HepG2 (cell line): ENCODE data around the gene RAB2B. TPM values are rescaled to one million over a fixed set of nuclear protein-coding genes. Genes with fewer than 3 reads are reported as not detected.

Source experiments
- ERF ChIP-seq: IDR thresholded peaks from 2 replicates; pipeline ENCODE4 v1.6.1; 2018; ENCODE audit warnings: missing biosample characterization, missing genetic modification reagents
- FOSL2 ChIP-seq: sonication (generic); formaldehyde crosslinking; IDR thresholded peaks from 2 replicates; pipeline ENCODE4 v1.4.0; 2020; ENCODE audit warnings: missing genetic modification reagents
- GLI4 ChIP-seq: sonication (generic); formaldehyde crosslinking; IDR thresholded peaks from 2 replicates; pipeline ENCODE4 v1.5.1; 2020; ENCODE audit warnings: missing genetic modification reagents, mild to moderate bottlenecking, moderate library complexity, borderline replicate concordance
- HCFC1 ChIP-seq: fragments of 150-350 bp; IDR thresholded peaks from 2 replicates; pipeline ENCODE4 v1.6.1; 2014; ENCODE audit warnings: low read depth, low read length
- KAT2B ChIP-seq: fragments of 150-350 bp; IDR thresholded peaks from 2 replicates; pipeline ENCODE4 v1.6.1; 2014; ENCODE audit warnings: low read depth, low read length, borderline replicate concordance
- KLF12 ChIP-seq: sonication (generic); formaldehyde crosslinking; IDR thresholded peaks from 2 replicates; pipeline ENCODE4 v1.4.0; 2020; ENCODE audit warnings: missing genetic modification reagents, borderline replicate concordance
- NCOA1 ChIP-seq: sonication (generic); formaldehyde crosslinking; IDR thresholded peaks from 2 replicates; pipeline ENCODE4 v1.9.0; 2021; ENCODE audit warnings: missing genetic modification reagents
- PRDM10 ChIP-seq: sonication (generic); formaldehyde crosslinking; IDR thresholded peaks from 2 replicates; pipeline ENCODE4 v1.4.0; 2020; ENCODE audit warnings: low read depth, missing genetic modification reagents
- REL ChIP-seq: sonication (generic); formaldehyde crosslinking; conservative IDR thresholded peaks from 2 replicates; pipeline ENCODE4 v1.8.0; 2022; ENCODE audit warnings: mild to moderate bottlenecking, missing genetic modification reagents, moderate library complexity
- SETDB1 ChIP-seq: sonication (generic); formaldehyde crosslinking; IDR thresholded peaks from 2 replicates; pipeline ENCODE4 v1.5.1; 2020; ENCODE audit warnings: missing genetic modification reagents, mild to moderate bottlenecking, borderline replicate concordance
- SMC3 ChIP-seq: IDR thresholded peaks from 2 replicates; pipeline ENCODE4 v1.6.1; 2011; ENCODE audit warnings: low read length, improper control_type of control experiment
- THAP11 ChIP-seq: IDR thresholded peaks from 2 replicates; pipeline ENCODE4 v1.6.1; 2016; ENCODE audit warnings: missing biosample characterization, missing genetic modification reagents
- TP53 ChIP-seq: sonication (generic); formaldehyde crosslinking; conservative IDR thresholded peaks from 2 replicates; pipeline ENCODE4 v1.4.0; 2020; ENCODE audit warnings: missing genetic modification reagents
- ZFAT ChIP-seq: sonication (generic); formaldehyde crosslinking; conservative IDR thresholded peaks from 2 replicates; pipeline ENCODE4 v1.8.1; 2023; ENCODE audit warnings: missing genetic modification reagents, inconsistent platforms
- ZMYM2 ChIP-seq: sonication (generic); formaldehyde crosslinking; IDR thresholded peaks from 2 replicates; pipeline ENCODE4 v1.8.0; 2022; ENCODE audit warnings: mild to moderate bottlenecking, missing genetic modification reagents
- ZNF326 ChIP-seq: sonication (generic); formaldehyde crosslinking; IDR thresholded peaks from 2 replicates; pipeline ENCODE4 v1.4.0; 2020; ENCODE audit warnings: missing genetic modification reagents, borderline replicate concordance
- ZNF530 ChIP-seq: sonication (generic); formaldehyde crosslinking; IDR thresholded peaks from 2 replicates; pipeline ENCODE4 v1.5.0; 2020; ENCODE audit warnings: low read depth, mild to moderate bottlenecking, missing genetic modification reagents
- ZNF557 ChIP-seq: sonication (generic); formaldehyde crosslinking; IDR thresholded peaks from 2 replicates; pipeline ENCODE4 v1.4.0; 2020; ENCODE audit warnings: missing genetic modification reagents
- ZNF616 ChIP-seq: sonication (generic); formaldehyde crosslinking; IDR thresholded peaks from 2 replicates; pipeline ENCODE4 v1.5.0; 2020; ENCODE audit warnings: low read depth, mild to moderate bottlenecking, missing genetic modification reagents
- ZNF629 ChIP-seq: sonication (generic); formaldehyde crosslinking; conservative IDR thresholded peaks from 2 replicates; pipeline ENCODE4 v1.5.0; 2020; ENCODE audit warnings: missing genetic modification reagents
- ZNF746 ChIP-seq: sonication (generic); formaldehyde crosslinking; IDR thresholded peaks from 2 replicates; pipeline ENCODE4 v1.8.0; 2022; ENCODE audit warnings: mild to moderate bottlenecking, missing genetic modification reagents
- ZSCAN30 ChIP-seq: sonication (generic); formaldehyde crosslinking; IDR thresholded peaks from 2 replicates; pipeline ENCODE4 v1.5.0; 2020; ENCODE audit warnings: mild to moderate bottlenecking, missing genetic modification reagents
- polyA plus RNA-seq, 8 experiments: library from polyadenylated mRNA; depleted of rRNA in 3 of 8; stranded (reverse) in 7 of 8; unstranded in 1 of 8; fragments of >200 nt; fragmentation: Illumina TruSeq in 4 of 8; extraction: Trizol in 4 of 8; gene quantifications; 2 replicates each; pipeline versions ENCODE4 v1.2.1 to v1.2.3, GENCODE V29; 2011 to 2016; ENCODE audit warnings: low read depth in 4 of 8, missing spikeins in 1 of 8, mixed read lengths in 1 of 8; ENCODE audit not compliant: insufficient read depth in 1 of 8
- total RNA-seq, 5 experiments: library from RNA; depleted of rRNA; stranded (reverse); fragments of >200 nt; fragmentation: Illumina TruSeq; extraction: Trizol; gene quantifications; 2 replicates each; pipeline ENCODE4 v1.2.3, GENCODE V29; 2016; ENCODE audit warnings: low read depth in 1 of 5
- TF ChIP-seq, protein P1 (sequence below): sonication (generic); formaldehyde crosslinking; IDR thresholded peaks from 2 replicates; pipeline ENCODE4 v1.5.0; 2020; ENCODE audit warnings: mild to moderate bottlenecking, missing genetic modification reagents
- TF ChIP-seq, protein P2 (sequence below): fragments of 450-650 bp; IDR thresholded peaks from 2 replicates; pipeline ENCODE4 v1.6.1; 2017

The RAB2B gene
- total and polyA plus RNA-seq, 2 of the 13 experiments (the other 11 are each of a cell fraction or from before 2014, with no cell fraction given): 36.0 to 60.6 TPM

DNA sequence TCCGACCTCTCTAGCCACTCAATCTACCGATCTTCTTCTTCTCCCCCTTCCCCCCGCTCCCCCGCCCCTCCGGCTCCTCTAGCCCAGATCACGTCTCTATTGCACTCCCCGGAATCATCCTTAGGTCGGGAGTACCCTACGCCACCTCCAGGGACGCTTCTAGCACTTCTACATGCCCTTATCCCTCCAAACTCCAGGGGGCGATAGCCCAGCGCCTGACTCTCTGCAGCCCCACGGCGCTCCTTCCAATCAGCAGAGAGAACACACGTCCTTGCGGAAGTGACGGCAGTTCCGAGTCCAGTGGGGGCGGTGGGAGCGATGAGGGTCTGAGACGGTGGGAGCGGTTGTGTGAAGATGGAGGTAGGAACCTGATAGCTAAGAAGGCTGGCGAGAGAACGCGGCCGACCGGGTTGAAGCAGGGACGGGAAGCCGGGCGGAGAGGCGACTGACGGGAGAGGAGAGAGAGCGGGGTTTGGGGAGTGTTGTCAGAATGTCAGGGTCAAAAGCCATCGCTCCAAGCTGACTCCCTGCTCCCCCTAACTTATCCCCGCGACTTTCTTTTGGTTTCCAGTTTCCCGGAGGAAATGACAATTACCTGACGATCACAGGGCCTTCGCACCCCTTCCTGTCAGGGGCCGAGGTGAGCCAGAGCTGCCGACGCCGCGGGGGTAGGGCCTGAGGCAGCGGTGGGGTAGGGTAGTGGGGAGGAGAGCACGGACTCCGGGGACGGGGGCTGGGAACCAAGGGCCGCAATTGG lies at the start of gene RAB2B, which contains the start of gene TOX4 (continued):
- TF ChIP-seq, protein P1, sequence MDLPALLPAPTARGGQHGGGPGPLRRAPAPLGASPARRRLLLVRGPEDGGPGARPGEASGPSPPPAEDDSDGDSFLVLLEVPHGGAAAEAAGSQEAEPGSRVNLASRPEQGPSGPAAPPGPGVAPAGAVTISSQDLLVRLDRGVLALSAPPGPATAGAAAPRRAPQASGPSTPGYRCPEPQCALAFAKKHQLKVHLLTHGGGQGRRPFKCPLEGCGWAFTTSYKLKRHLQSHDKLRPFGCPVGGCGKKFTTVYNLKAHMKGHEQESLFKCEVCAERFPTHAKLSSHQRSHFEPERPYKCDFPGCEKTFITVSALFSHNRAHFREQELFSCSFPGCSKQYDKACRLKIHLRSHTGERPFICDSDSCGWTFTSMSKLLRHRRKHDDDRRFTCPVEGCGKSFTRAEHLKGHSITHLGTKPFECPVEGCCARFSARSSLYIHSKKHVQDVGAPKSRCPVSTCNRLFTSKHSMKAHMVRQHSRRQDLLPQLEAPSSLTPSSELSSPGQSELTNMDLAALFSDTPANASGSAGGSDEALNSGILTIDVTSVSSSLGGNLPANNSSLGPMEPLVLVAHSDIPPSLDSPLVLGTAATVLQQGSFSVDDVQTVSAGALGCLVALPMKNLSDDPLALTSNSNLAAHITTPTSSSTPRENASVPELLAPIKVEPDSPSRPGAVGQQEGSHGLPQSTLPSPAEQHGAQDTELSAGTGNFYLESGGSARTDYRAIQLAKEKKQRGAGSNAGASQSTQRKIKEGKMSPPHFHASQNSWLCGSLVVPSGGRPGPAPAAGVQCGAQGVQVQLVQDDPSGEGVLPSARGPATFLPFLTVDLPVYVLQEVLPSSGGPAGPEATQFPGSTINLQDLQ: no peak
- TF ChIP-seq PRDM10 (CRISPR knock-in tag): no peak; the same call in 1 of the 2 replicates
- peak; percentile 82 for TF ChIP-seq FOSL2 (CRISPR knock-in tag)
- peak; percentile 94 for TF ChIP-seq ERF (CRISPR knock-in tag)
- no peak for TF ChIP-seq ZNF530
- peak; percentile 92 for TF ChIP-seq NCOA1 (CRISPR knock-in tag)
- TF ChIP-seq ZNF557 (CRISPR knock-in tag): peak; percentile 51; the same call in 1 of the 2 replicates
- TF ChIP-seq ZNF746: no peak; the same call in 1 of the 2 replicates
- peak; percentile 72; the same call in 1 of the 2 replicates for TF ChIP-seq HCFC1
- TF ChIP-seq KLF12 (CRISPR knock-in tag): peak; percentile 86; the same call in 1 of the 2 replicates
- 0 out of 2 replicates have a peak, but pooled peaks have one; percentile 22 for TF ChIP-seq ZNF629 (CRISPR knock-in tag)
- no peak for TF ChIP-seq ZFAT
- no peak for TF ChIP-seq SETDB1 (CRISPR knock-in tag)
- TF ChIP-seq KAT2B: no peak
- TF ChIP-seq REL: peak; percentile 76; the same call in 1 of the 2 replicates
- TF ChIP-seq TP53 (CRISPR knock-in tag): 0 out of 2 replicates have a peak, but pooled peaks have one; percentile 76
- TF ChIP-seq THAP11 (CRISPR knock-in tag): peak; percentile 95
- TF ChIP-seq, protein P2, sequence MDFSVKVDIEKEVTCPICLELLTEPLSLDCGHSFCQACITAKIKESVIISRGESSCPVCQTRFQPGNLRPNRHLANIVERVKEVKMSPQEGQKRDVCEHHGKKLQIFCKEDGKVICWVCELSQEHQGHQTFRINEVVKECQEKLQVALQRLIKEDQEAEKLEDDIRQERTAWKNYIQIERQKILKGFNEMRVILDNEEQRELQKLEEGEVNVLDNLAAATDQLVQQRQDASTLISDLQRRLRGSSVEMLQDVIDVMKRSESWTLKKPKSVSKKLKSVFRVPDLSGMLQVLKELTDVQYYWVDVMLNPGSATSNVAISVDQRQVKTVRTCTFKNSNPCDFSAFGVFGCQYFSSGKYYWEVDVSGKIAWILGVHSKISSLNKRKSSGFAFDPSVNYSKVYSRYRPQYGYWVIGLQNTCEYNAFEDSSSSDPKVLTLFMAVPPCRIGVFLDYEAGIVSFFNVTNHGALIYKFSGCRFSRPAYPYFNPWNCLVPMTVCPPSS: no peak
- TF ChIP-seq GLI4 (CRISPR knock-in tag): peak; percentile 95; the same call in 1 of the 2 replicates
- TF ChIP-seq ZNF616: no peak
- no peak for TF ChIP-seq ZMYM2 (CRISPR knock-in tag)
- TF ChIP-seq ZNF326 (CRISPR knock-in tag): no peak
- no peak for TF ChIP-seq ZSCAN30 (CRISPR knock-in tag)
- TF ChIP-seq SMC3: peak; percentile 61
